Mesenchymal stem cell (in vitro differentiated cells and primary cell): ENCODE results near the gene FBXW11.

Experiments
- DNase-seq: peaks from one replicate; pipeline ENCODE4 v3.0.0-alpha.2; 2013
- H2AFZ ChIP-seq: one replicate; pipeline ENCODE4 v1.6.1; 2013; ENCODE audit warnings: low read depth, mild to moderate bottlenecking, control low read depth, inconsistent platforms, low read length, moderate library complexity
- H2AK5ac ChIP-seq: 2 replicates; pipeline ENCODE4 v1.6.1; 2013; ENCODE audit warnings: low read length, moderate library complexity, mild to moderate bottlenecking, inconsistent platforms; ENCODE audit not compliant: severe bottlenecking
- H2BK120ac ChIP-seq: one replicate; pipeline ENCODE4 v1.6.1; 2013; ENCODE audit warnings: low read depth, mild to moderate bottlenecking, inconsistent platforms, low read length, moderate library complexity
- H2BK12ac ChIP-seq, 2 experiments: one replicate each; pipeline ENCODE4 v1.6.1; 2013; ENCODE audit warnings: inconsistent platforms in 2 of 2, low read length in 2 of 2, mild to moderate bottlenecking in 2 of 2, moderate library complexity in 2 of 2, control low read depth in 1 of 2
- H2BK15ac ChIP-seq: one replicate; pipeline ENCODE4 v1.6.1; 2013; ENCODE audit warnings: mild to moderate bottlenecking, low read depth, inconsistent platforms; ENCODE audit not compliant: poor library complexity, severe bottlenecking
- H2BK5ac ChIP-seq: 2 replicates; pipeline ENCODE4 v1.6.1; 2013; ENCODE audit warnings: low read depth, mild to moderate bottlenecking, low read length, control low read depth, inconsistent platforms; ENCODE audit not compliant: poor library complexity, severe bottlenecking
- H3K14ac ChIP-seq, 2 experiments: one replicate each; pipeline ENCODE4 v1.6.1; 2013; ENCODE audit warnings: inconsistent platforms in 2 of 2, low read length in 2 of 2, control low read depth in 1 of 2, mild to moderate bottlenecking in 1 of 2, moderate library complexity in 1 of 2
- H3K18ac ChIP-seq, 2 experiments: one replicate each; pipeline ENCODE4 v1.6.1; 2013; ENCODE audit warnings: inconsistent platforms in 2 of 2, low read length in 2 of 2, control low read depth in 1 of 2, low read depth in 1 of 2, mild to moderate bottlenecking in 1 of 2
- H3K23ac ChIP-seq, 2 experiments: one replicate each; pipeline ENCODE4 v1.6.1; 2013; ENCODE audit warnings: inconsistent platforms in 2 of 2, low read length in 2 of 2, mild to moderate bottlenecking in 2 of 2, moderate library complexity in 2 of 2, control low read depth in 1 of 2
- H3K27ac ChIP-seq: 2 replicates; pipeline ENCODE4 v1.5.1; 2013; ENCODE audit warnings: mild to moderate bottlenecking, moderate library complexity, low read length, control low read depth, inconsistent platforms; ENCODE audit not compliant: poor library complexity, severe bottlenecking
- H3K27me3 ChIP-seq, 2 experiments: 2 replicates each; pipeline versions ENCODE4 v1.6.1 to v1.7.0; 2013; ENCODE audit warnings: low read length in 2 of 2, mild to moderate bottlenecking in 2 of 2, moderate library complexity in 2 of 2, control low read depth in 1 of 2, inconsistent platforms in 1 of 2; ENCODE audit not compliant: control insufficient read depth in 1 of 2, insufficient read depth in 1 of 2
- H3K36me3 ChIP-seq, 2 experiments: 2 replicates each; pipeline versions ENCODE4 v1.6.1 to v1.7.0; 2013; ENCODE audit warnings: low read length in 2 of 2, control low read depth in 1 of 2, inconsistent platforms in 1 of 2, low read depth in 1 of 2, mild to moderate bottlenecking in 1 of 2; ENCODE audit not compliant: insufficient read depth in 2 of 2, control insufficient read depth in 1 of 2
- H3K4ac ChIP-seq, 2 experiments: one replicate each; pipeline ENCODE4 v1.6.1; 2013; ENCODE audit warnings: inconsistent platforms in 2 of 2, low read length in 2 of 2, mild to moderate bottlenecking in 2 of 2, moderate library complexity in 2 of 2, control low read depth in 1 of 2, low read depth in 1 of 2
- H3K4me1 ChIP-seq: 2 replicates; pipeline ENCODE4 v1.6.1; 2013; ENCODE audit warnings: low read depth, low read length, control low read depth; ENCODE audit not compliant: control insufficient read depth, insufficient read depth
- H3K4me2 ChIP-seq: 2 replicates; pipeline ENCODE4 v1.6.1; 2013; ENCODE audit warnings: low read length, mild to moderate bottlenecking, inconsistent platforms; ENCODE audit not compliant: poor library complexity, severe bottlenecking
- H3K4me3 ChIP-seq, 2 experiments: 2 replicates each; pipeline versions ENCODE4 v1.5.1 to v1.7.0; 2013; ENCODE audit warnings: low read length in 2 of 2, mild to moderate bottlenecking in 2 of 2, control low read depth in 1 of 2, low read depth in 1 of 2; ENCODE audit not compliant: insufficient read depth in 1 of 2
- H3K79me1 ChIP-seq: replicated peaks from 2 replicates; pipeline ENCODE4 v1.6.1; 2013; ENCODE audit warnings: mild to moderate bottlenecking, control low read depth, low read length, inconsistent platforms; ENCODE audit not compliant: poor library complexity, severe bottlenecking
- H3K9ac ChIP-seq: 2 replicates; pipeline ENCODE4 v1.7.0; 2013; ENCODE audit warnings: mild to moderate bottlenecking, low read length, moderate library complexity
- H3K9me3 ChIP-seq: 2 replicates; pipeline ENCODE4 v1.7.0; 2013; ENCODE audit warnings: mild to moderate bottlenecking, low read length; ENCODE audit not compliant: control insufficient read depth
- H4K8ac ChIP-seq: one replicate; pipeline ENCODE4 v1.6.1; 2013; ENCODE audit warnings: inconsistent platforms, mild to moderate bottlenecking, low read length, moderate library complexity
- H4K91ac ChIP-seq: one replicate; pipeline ENCODE4 v1.6.1; 2013; ENCODE audit warnings: mild to moderate bottlenecking, low read length, inconsistent platforms
- WGBS: methylation state at CpG from one replicate; pipeline ENCODE4 v1.1.7; 2013; ENCODE audit warnings: mixed read lengths; 5-methylcytosine and 5-hydroxymethylcytosine counted together

The FBXW11 gene

DNA sequence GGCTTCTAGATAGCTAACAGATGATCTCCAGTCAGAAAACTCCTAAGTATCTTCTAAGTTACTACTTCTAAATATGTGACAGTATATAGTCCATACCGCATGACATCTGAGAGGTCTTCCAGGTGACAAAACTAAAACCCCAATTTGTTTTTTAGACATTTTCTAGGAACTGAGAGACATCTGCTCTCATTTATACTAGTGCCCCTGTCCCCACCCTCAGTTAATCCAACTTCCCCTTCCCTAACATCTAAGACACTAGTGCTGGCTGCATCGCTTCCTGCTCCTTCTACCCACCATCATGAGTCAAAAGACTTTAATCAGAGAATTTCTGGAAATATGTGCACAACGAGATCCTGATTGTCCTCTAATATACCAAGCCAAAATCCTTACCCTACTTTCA lies 37.9 kb downstream of the FBXW11 start:
- DNase-seq, result no peak
- H4K8ac ChIP-seq, result no peak overlapping the region
- H2AK5ac ChIP-seq, result no peak overlapping the region
- peaks cover 0 to 5% of the 10 kb centered on the region in 2 experiments for H3K36me3 ChIP-seq
- no peak overlapping the region for H3K27ac ChIP-seq
- H3K14ac ChIP-seq, result no peak overlapping the region
- peaks cover 5% of the 10 kb centered on the region for H3K4me1 ChIP-seq
- H3K4me3 ChIP-seq, result no peak overlapping the region
- H2AFZ ChIP-seq, result no peak overlapping the region
- H3K18ac ChIP-seq, result no peak overlapping the region
- H2BK120ac ChIP-seq, result no peak overlapping the region
- no peak overlapping the region for H2BK15ac ChIP-seq
- no peak overlapping the region for H2BK5ac ChIP-seq
- peaks cover 10% of the 10 kb centered on the region for H3K79me1 ChIP-seq
- H4K91ac ChIP-seq, result no peak overlapping the region
- WGBS, result 94% methylated on average over 3 of the region's 3 CpGs
- H3K27me3 ChIP-seq, result no peaks in the 10 kb centered on the region
- no peak overlapping the region for H3K4ac ChIP-seq
- H3K23ac ChIP-seq, result no peak overlapping the region
- H2BK12ac ChIP-seq, result no peak overlapping the region
- no peak overlapping the region for H3K9ac ChIP-seq
- no peak overlapping the region for H3K4me2 ChIP-seq
- H3K9me3 ChIP-seq, result no peaks in the 10 kb centered on the region

GRCh38 chr5:171966964-171967363 lies 39.5 kb downstream of the FBXW11 start:
- H3K27ac ChIP-seq, result no peak overlapping the region
- WGBS, result 80% methylated on average over 2 of the region's 2 CpGs

DNA sequence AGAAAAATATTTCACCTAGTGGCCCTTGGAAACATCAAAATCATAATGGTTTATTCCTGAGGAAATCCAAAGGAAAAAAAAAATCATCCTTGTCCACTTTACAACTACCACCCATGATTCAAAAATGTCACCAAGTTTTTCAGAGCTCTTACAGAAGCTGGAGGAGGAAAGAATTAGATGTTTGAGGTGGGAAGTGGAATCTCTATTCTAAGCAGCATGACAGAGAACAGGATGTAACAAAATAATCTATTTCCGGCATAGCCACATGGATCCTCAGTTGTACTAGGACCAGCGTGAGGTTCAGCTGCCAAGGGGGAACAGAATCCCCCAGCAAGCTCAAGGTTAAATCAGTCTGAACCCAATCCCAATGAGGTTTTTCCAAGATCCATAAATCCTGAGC lies 40.2 kb downstream of the FBXW11 start:
- Histone ChIP-seq H2BK120ac (no peak overlapping the region), H3K14ac (no peak overlapping the region), H3K27ac (no peak overlapping the region), H3K18ac (no peak overlapping the region), H2BK12ac (no peak overlapping the region), H3K4me1 (peaks cover 3% of the 10 kb centered on the region), H2AFZ (no peak overlapping the region), H3K4me3 (no peak overlapping the region), H3K27me3 (no peaks in the 10 kb centered on the region), H2BK5ac (no peak overlapping the region), H2AK5ac (peak overlapping the region; percentile 21), H4K8ac (no peak overlapping the region), H4K91ac (no peak overlapping the region), H2BK15ac (no peak overlapping the region), H3K9ac (no peak overlapping the region), H3K23ac (no peak overlapping the region), H3K4me2 (no peak overlapping the region), H3K79me1 (peaks cover 5% of the 10 kb centered on the region), H3K36me3 (no peaks in the 10 kb centered on the region), H3K9me3 (no peaks in the 10 kb centered on the region), H3K4ac (no peak overlapping the region)
- 63% methylated on average over 2 of the region's 2 CpGs for WGBS
- DNase-seq, result no peak

More at GRCh38 chr5:171966964-171967363, 39.5 kb downstream of the FBXW11 start:
- Histone ChIP-seq H3K14ac (no peak overlapping the region), H3K18ac (no peak overlapping the region), H3K4me2 (no peak overlapping the region), H4K91ac (no peak overlapping the region), H3K9ac (no peak overlapping the region), H2BK120ac (no peak overlapping the region), H3K79me1 (peaks cover 9% of the 10 kb centered on the region), H3K4ac (no peak overlapping the region), H2BK15ac (no peak overlapping the region), H4K8ac (no peak overlapping the region), H2AFZ (no peak overlapping the region), H3K4me3 (no peak overlapping the region), H2BK5ac (no peak overlapping the region), H3K9me3 (no peaks in the 10 kb centered on the region), H2AK5ac (no peak overlapping the region), H3K36me3 (peaks cover 0 to 4% of the 10 kb centered on the region in 2 experiments), H3K4me1 (peaks cover 5% of the 10 kb centered on the region), H2BK12ac (no peak overlapping the region), H3K23ac (no peak overlapping the region), H3K27me3 (no peaks in the 10 kb centered on the region)
- DNase-seq, result no peak

- no peak overlapping the region for H2BK12ac ChIP-seq
- no peak overlapping the region for H2BK15ac ChIP-seq
- no peak overlapping the region for H3K23ac ChIP-seq
- H3K4me2 ChIP-seq, result no peak overlapping the region
- H2BK120ac ChIP-seq, result no peak overlapping the region
- no peak overlapping the region for H2BK5ac ChIP-seq
- H3K18ac ChIP-seq, result peak overlapping the region in 1 of 2 experiments; percentile 52
- H2AK5ac ChIP-seq, result no peak overlapping the region
- H4K8ac ChIP-seq, result peak overlapping the region; percentile 54
- peaks cover 7% of the 10 kb centered on the region for H3K79me1 ChIP-seq
- no peaks in the 10 kb centered on the region for H3K27me3 ChIP-seq
- H3K4me1 ChIP-seq, result peaks cover 3% of the 10 kb centered on the region
- no peak overlapping the region for H3K4me3 ChIP-seq
- H3K9me3 ChIP-seq, result no peaks in the 10 kb centered on the region
- H2AFZ ChIP-seq, result no peak overlapping the region
- no peak overlapping the region for H3K14ac ChIP-seq
- H3K4ac ChIP-seq, result no peak overlapping the region
- DNase-seq, result no peak
- H4K91ac ChIP-seq, result no peak overlapping the region
- no peak overlapping the region for H3K9ac ChIP-seq
- 89% methylated on average over 6 of the region's 6 CpGs for WGBS
- H3K27ac ChIP-seq, result no peak overlapping the region
- no peaks in the 10 kb centered on the region for H3K36me3 ChIP-seq
Observed at GRCh38 chr5:171965745-171966144, 40.7 kb downstream of the FBXW11 start.
